Measurements from ENCODE around the gene C16orf46. TPM values are rescaled to one million over a fixed set of nuclear protein-coding genes. Genes with fewer than 3 reads are reported as not detected.

The C16orf46 gene
- total RNA-seq, 4 donors from 2014 or later, result 0.57 to 2.2 (median 0.81) TPM; not detected in 1

GRCh38 chr16:81073560-81074330, 3.3 kb downstream of the C16orf46 start:
- Histone ChIP-seq H3K4me3 (no peak overlapping the region), H3K9me3 (no peaks in the 10 kb centered on the region), H3K36me3 (no peaks in the 10 kb centered on the region), H3K4me1 (peaks cover 8% of the 10 kb centered on the region), H3K27ac (no peak overlapping the region), H3K27me3 (no peaks in the 10 kb centered on the region)
- TF ChIP-seq POLR2A (IDR thresholded peaks at IDR 0.05), result no peak
- no peak for TF ChIP-seq POLR2AphosphoS5 (IDR thresholded peaks at IDR 0.05)
- TF ChIP-seq CTCF (IDR thresholded peaks at IDR 0.05), result no peak
- no peak for TF ChIP-seq EP300 (IDR thresholded peaks at IDR 0.05)
- no peak for DNase-seq (ENCODE audit: low spot score in 2 of 2)
- WGBS, result 59% methylated on average over 5 of the region's 5 CpGs

- WGBS, result 79% methylated on average over 4 of the region's 4 CpGs
- no peaks in the 10 kb centered on the region for H3K27me3 ChIP-seq
- no peaks in the 10 kb centered on the region for H3K9me3 ChIP-seq
- no peak for TF ChIP-seq EP300 (IDR thresholded peaks at IDR 0.05)
- no peak for TF ChIP-seq POLR2A (IDR thresholded peaks at IDR 0.05)
- TF ChIP-seq CTCF (IDR thresholded peaks at IDR 0.05), result no peak
- TF ChIP-seq POLR2AphosphoS5 (IDR thresholded peaks at IDR 0.05), result no peak
- H3K27ac ChIP-seq, result no peak overlapping the region
- no peaks in the 10 kb centered on the region for H3K36me3 ChIP-seq
- no peak for DNase-seq (ENCODE audit: low spot score in 2 of 2)
- H3K4me3 ChIP-seq, result no peak overlapping the region
- peaks cover 3% of the 10 kb centered on the region for H3K4me1 ChIP-seq
Measured at GRCh38 chr16:81071805-81072204, 5.2 kb downstream of the C16orf46 start.

GRCh38 chr16:81070979-81071378, 6.1 kb downstream of the C16orf46 start:
- H3K4me1 ChIP-seq, result no peaks in the 10 kb centered on the region
- no peaks in the 10 kb centered on the region for H3K9me3 ChIP-seq
- TF ChIP-seq POLR2A (IDR thresholded peaks at IDR 0.05) (no peak), POLR2AphosphoS5 (IDR thresholded peaks at IDR 0.05) (no peak), EP300 (IDR thresholded peaks at IDR 0.05) (no peak), CTCF (IDR thresholded peaks at IDR 0.05) (no peak)
- H3K36me3 ChIP-seq, result no peaks in the 10 kb centered on the region
- H3K4me3 ChIP-seq, result no peak overlapping the region
- 87% methylated on average over 7 of the region's 8 CpGs for WGBS
- H3K27ac ChIP-seq, result no peak overlapping the region
- no peaks in the 10 kb centered on the region for H3K27me3 ChIP-seq
- DNase-seq (ENCODE audit: low spot score in 2 of 2), result no peak

- no peaks in the 10 kb centered on the region for H3K9me3 ChIP-seq
- H3K4me3 ChIP-seq, result no peak overlapping the region
- H3K4me1 ChIP-seq, result no peaks in the 10 kb centered on the region
- no peaks in the 10 kb centered on the region for H3K36me3 ChIP-seq
- 90% methylated on average over 4 of the region's 4 CpGs for WGBS
- TF ChIP-seq POLR2A (IDR thresholded peaks at IDR 0.05) (no peak), CTCF (IDR thresholded peaks at IDR 0.05) (no peak), POLR2AphosphoS5 (IDR thresholded peaks at IDR 0.05) (no peak), EP300 (IDR thresholded peaks at IDR 0.05) (no peak)
- no peak overlapping the region for H3K27ac ChIP-seq
- no peaks in the 10 kb centered on the region for H3K27me3 ChIP-seq
- DNase-seq (ENCODE audit: low spot score in 2 of 2), result no peak
Measured at GRCh38 chr16:81069063-81069462, 8.0 kb downstream of the C16orf46 start.

- TF ChIP-seq POLR2AphosphoS5 (IDR thresholded peaks at IDR 0.05) (no peak), CTCF (IDR thresholded peaks at IDR 0.05) (no peak), POLR2A (IDR thresholded peaks at IDR 0.05) (no peak), EP300 (IDR thresholded peaks at IDR 0.05) (no peak)
- H3K4me1 ChIP-seq, result no peaks in the 10 kb centered on the region
- no peaks in the 10 kb centered on the region for H3K9me3 ChIP-seq
- no peak for DNase-seq (ENCODE audit: low spot score in 2 of 2)
- no peaks in the 10 kb centered on the region for H3K27me3 ChIP-seq
- H3K4me3 ChIP-seq, result no peak overlapping the region
- H3K36me3 ChIP-seq, result no peaks in the 10 kb centered on the region
- H3K27ac ChIP-seq, result no peak overlapping the region
- WGBS, result 76% methylated on average over 1 of the region's 1 CpG
Measured at GRCh38 chr16:81067166-81067565, 9.9 kb downstream of the C16orf46 start.
